Medulla oblongata (tissue), 1 donor: Measurements from ENCODE around the gene SEC14L3.
"Not testable (repeated sequence)": the region's sequence is repeated elsewhere in the genome, so short reads cannot be mapped to it uniquely, and the experiment has no call there.

Experiments used
- DNase-seq: peaks from one replicate; pipeline ENCODE4 v3.0.0-alpha.2; 2015; ENCODE audit errors: extremely low spot score

Gene SEC14L3

GRCh38 chr22:30486118-30486517 lies 14.3 kb upstream of the SEC14L3 start:
- no peak for DNase-seq

GRCh38 chr22:30485362-30485988 lies 13.7 kb upstream of the SEC14L3 start:
- peak; percentile 56 for DNase-seq

GRCh38 chr22:30483169-30483568 lies 11.4 kb upstream of the SEC14L3 start:
- no peak for DNase-seq

- no peak for DNase-seq
Measured at GRCh38 chr22:30481711-30482110, 9.9 kb upstream of the SEC14L3 start.

GRCh38 chr22:30479981-30480380 lies 8.2 kb upstream of the SEC14L3 start:
- DNase-seq: no peak

GRCh38 chr22:30474683-30475424 lies 3.0 kb upstream of the SEC14L3 start:
- DNase-seq: no peak

GRCh38 chr22:30474121-30474520 lies 2.3 kb upstream of the SEC14L3 start:
- DNase-seq: no peak

GRCh38 chr22:30472994-30473720 lies 1.3 kb upstream of the SEC14L3 start:
- DNase-seq: no peak

- DNase-seq: no peak
Measured at GRCh38 chr22:30470655-30471054, 1.2 kb downstream of the SEC14L3 start.

GRCh38 chr22:30469165-30469564 lies 2.7 kb downstream of the SEC14L3 start:
- DNase-seq: no peak

GRCh38 chr22:30460555-30460954 lies 11.3 kb downstream of the SEC14L3 start:
- not testable (repeated sequence) for DNase-seq

GRCh38 chr22:30460147-30460546 lies 11.7 kb downstream of the SEC14L3 start:
- no peak for DNase-seq

- DNase-seq: no peak
Measured at GRCh38 chr22:30459181-30460052, 12.4 kb downstream of the SEC14L3 start.

- DNase-seq: peak; percentile 50
Measured at GRCh38 chr22:30457981-30458380, 13.8 kb downstream of the SEC14L3 start.

GRCh38 chr22:30455075-30455840 lies 16.6 kb downstream of the SEC14L3 start:
- DNase-seq: no peak

GRCh38 chr22:30453731-30454510 lies 17.9 kb downstream of the SEC14L3 start:
- DNase-seq: no peak

GRCh38 chr22:30452861-30453260 lies 19.0 kb downstream of the SEC14L3 start:
- DNase-seq: no peak

- DNase-seq: not testable (repeated sequence)
Measured at GRCh38 chr22:30451488-30451887, 20.3 kb downstream of the SEC14L3 start.

- no peak for DNase-seq
Measured at GRCh38 chr22:30447656-30448055, 24.2 kb downstream of the SEC14L3 start.

- DNase-seq: no peak
Measured at GRCh38 chr22:30445438-30446145, 26.2 kb downstream of the SEC14L3 start.
